GM12874 (cell line): ENCODE measurements around the gene HES7.

Experiments
- CTCF ChIP-seq: IDR thresholded peaks from 2 replicates; pipeline ENCODE4 v1.5.1; 2011; ENCODE audit warnings: low read depth, mild to moderate bottlenecking, control low read depth, low read length, moderate library complexity; ENCODE audit not compliant: insufficient read depth

HES7 gene

GRCh38 chr17:8123695-8124349, at the start of gene HES7:
TSS of gene HES7 (minus strand) at chr17:8124106. CDS start at chr17:8124084, 22 bp downstream.
- TF ChIP-seq CTCF = no peak

GRCh38 chr17:8173056-8173870, 49.4 kb upstream of the HES7 start:
- no peak for TF ChIP-seq CTCF

- TF ChIP-seq CTCF = no peak
These were observed 43.6 kb upstream of the HES7 start for GRCh38 chr17:8167526-8167925.

- TF ChIP-seq CTCF = no peak
These were observed 42.8 kb upstream of the HES7 start for GRCh38 chr17:8166731-8167130.

GRCh38 chr17:8164815-8165131, 40.9 kb upstream of the HES7 start:
- no peak for TF ChIP-seq CTCF

GRCh38 chr17:8163978-8164814, 40.3 kb upstream of the HES7 start:
- TF ChIP-seq CTCF = no peak
